DOHH2 (cell line): Measurements from ENCODE around the gene PARP1.

ENCODE experiments used
- H3F3A ChIP-seq: fragments of 200-600 bp; sonication (generic), shearing (Covaris generic); 2 replicates; pipeline ENCODE4 v1.6.0; 2016; ENCODE audit warnings: antibody characterized with exemption, mild to moderate bottlenecking; ENCODE audit not compliant: control insufficient read depth, insufficient read depth
- H3K27ac ChIP-seq: fragments of 200-600 bp; sonication (generic); 2 replicates; pipeline ENCODE4 v1.5.1; 2014; ENCODE audit warnings: low read depth, mild to moderate bottlenecking, low read length, moderate library complexity
- H3K27me3 ChIP-seq: fragments of 200-600 bp; sonication (generic); 2 replicates; pipeline ENCODE4 v1.6.1; 2014; ENCODE audit warnings: mild to moderate bottlenecking, low read length, mixed read lengths; ENCODE audit not compliant: control insufficient read depth
- H3K36me3 ChIP-seq: fragments of 200-600 bp; sonication (generic); 2 replicates; pipeline ENCODE4 v1.6.1; 2014; ENCODE audit warnings: mild to moderate bottlenecking, low read length, moderate library complexity, mixed read lengths; ENCODE audit not compliant: control insufficient read depth
- H3K4me1 ChIP-seq: fragments of 200-600 bp; sonication (generic); 2 replicates; pipeline ENCODE4 v1.6.1; 2014; ENCODE audit warnings: mild to moderate bottlenecking, low read length, mixed read lengths; ENCODE audit not compliant: control insufficient read depth
- H3K4me2 ChIP-seq: fragments of 200-600 bp; sonication (generic); 2 replicates; pipeline ENCODE4 v1.6.0; 2014; ENCODE audit warnings: mild to moderate bottlenecking, low read length, moderate library complexity
- H3K4me3 ChIP-seq: fragments of 200-600 bp; sonication (generic); 2 replicates; pipeline ENCODE4 v1.5.1; 2014; ENCODE audit warnings: mild to moderate bottlenecking, low read length, mixed read lengths
- H3K79me2 ChIP-seq: fragments of 200-600 bp; sonication (generic); 2 replicates; pipeline ENCODE4 v1.6.1; 2014; ENCODE audit warnings: mild to moderate bottlenecking, low read length, mixed read lengths; ENCODE audit not compliant: control insufficient read depth
- H3K9me2 ChIP-seq: fragments of 200-600 bp; sonication (generic); replicated peaks from 2 replicates; pipeline ENCODE4 v1.6.1; 2014; ENCODE audit warnings: mild to moderate bottlenecking, low read length, mixed read lengths; ENCODE audit not compliant: control insufficient read depth
- H3K9me3 ChIP-seq: fragments of 200-600 bp; sonication (generic); 2 replicates; pipeline ENCODE4 v1.6.1; 2014; ENCODE audit warnings: antibody characterized with exemption, low read length, mixed read lengths; ENCODE audit not compliant: control insufficient read depth, insufficient read depth
- H4K20me1 ChIP-seq: fragments of 200-600 bp; sonication (generic); 2 replicates; pipeline ENCODE4 v1.6.0; 2014; ENCODE audit warnings: low read depth, mild to moderate bottlenecking, antibody characterized with exemption, low read length, moderate library complexity; ENCODE audit not compliant: control insufficient read depth, insufficient read depth
- CTCF ChIP-seq: fragments of 200-600 bp; sonication (generic); IDR thresholded peaks from one replicate; pipeline ENCODE4 v1.5.1; 2014; ENCODE audit warnings: antibody characterized with exemption, mild to moderate bottlenecking, low read depth, low read length; ENCODE audit not compliant: poor library complexity, severe bottlenecking
- EZH2phosphoT487 ChIP-seq: fragments of 200-600 bp; sonication (generic); IDR thresholded peaks from 2 replicates; pipeline ENCODE4 v1.6.1; 2017; ENCODE audit warnings: borderline replicate concordance, mild to moderate bottlenecking, antibody characterized with exemption, low read length, moderate library complexity, mixed read lengths

Gene PARP1

GRCh38 chr1:226406401-226406881 is 1.5 kb downstream of the PARP1 start:
- Histone ChIP-seq H3K27me3 (no peaks in the 10 kb centered on the region), H3K9me3 (no peaks in the 10 kb centered on the region), H3K36me3 (peaks cover 62% of the 10 kb centered on the region), H3K4me1 (peaks cover 47% of the 10 kb centered on the region), H3K27ac (peak overlapping the region; percentile 94), H3K79me2 (peaks cover 64% of the 10 kb centered on the region), H4K20me1 (peaks cover 32% of the 10 kb centered on the region; the same call in 1 of the 2 replicates), H3K9me2 (no peaks in the 10 kb centered on the region), H3F3A (peaks cover 23% of the 10 kb centered on the region), H3K4me2 (peak overlapping the region; percentile 99), H3K4me3 (peak overlapping the region; percentile 82)
- TF ChIP-seq EZH2phosphoT487: no peak
- TF ChIP-seq CTCF: peak; percentile 32

- Histone ChIP-seq H3F3A (peaks cover 23% of the 10 kb centered on the region), H3K9me2 (no peaks in the 10 kb centered on the region), H3K4me3 (peak overlapping the region; percentile 82), H3K79me2 (peaks cover 73% of the 10 kb centered on the region), H3K27ac (peak overlapping the region; percentile 94), H3K27me3 (no peaks in the 10 kb centered on the region), H3K4me2 (peak overlapping the region; percentile 99), H3K36me3 (peaks cover 71% of the 10 kb centered on the region), H4K20me1 (peaks cover 38% of the 10 kb centered on the region; the same call in 1 of the 2 replicates), H3K9me3 (no peaks in the 10 kb centered on the region), H3K4me1 (peaks cover 57% of the 10 kb centered on the region)
- TF ChIP-seq CTCF (no peak), EZH2phosphoT487 (no peak)
Observed at GRCh38 chr1:226405411-226405988, 2.4 kb downstream of the PARP1 start.

GRCh38 chr1:226404904-226405222 is 3.0 kb downstream of the PARP1 start:
- Histone ChIP-seq H3K79me2 (peaks cover 80% of the 10 kb centered on the region), H3F3A (peaks cover 23% of the 10 kb centered on the region), H3K4me1 (peaks cover 62% of the 10 kb centered on the region), H3K4me2 (peak overlapping the region; percentile 99), H3K36me3 (peaks cover 77% of the 10 kb centered on the region), H3K4me3 (peak overlapping the region; percentile 82), H3K9me3 (no peaks in the 10 kb centered on the region), H4K20me1 (peaks cover 39% of the 10 kb centered on the region; the same call in 1 of the 2 replicates), H3K9me2 (no peaks in the 10 kb centered on the region), H3K27me3 (no peaks in the 10 kb centered on the region), H3K27ac (peak overlapping the region; percentile 94)
- TF ChIP-seq EZH2phosphoT487 (no peak), CTCF (no peak)
